ENCODE data around the gene PSMD2.

Gene PSMD2

GRCh38 chr3:184295771-184296170, 3.3 kb upstream of the PSMD2 start:
- in situ Hi-C loops (cut with HindIII; ENCODE audit: low sequenced_read_pairs): no loop called here
- DNase-seq (ENCODE audit: low read depth, low spot score): no peak
- no peak overlapping the region for H3K4me3 ChIP-seq (ENCODE audit: low read depth, low read length)
- no peak for TF ChIP-seq CTCF (IDR thresholded peaks at IDR 0.05; ENCODE audit: low read depth, low read length)

- TF ChIP-seq CTCF (IDR thresholded peaks at IDR 0.05; ENCODE audit: low read depth, low read length): no peak
- no peak for DNase-seq (ENCODE audit: low read depth, low spot score)
- in situ Hi-C loops (cut with HindIII; ENCODE audit: low sequenced_read_pairs): no loop called here
- H3K4me3 ChIP-seq (ENCODE audit: low read depth, low read length): no peak overlapping the region
Measured at GRCh38 chr3:184296616-184297015, 2.4 kb upstream of the PSMD2 start.

DNA sequence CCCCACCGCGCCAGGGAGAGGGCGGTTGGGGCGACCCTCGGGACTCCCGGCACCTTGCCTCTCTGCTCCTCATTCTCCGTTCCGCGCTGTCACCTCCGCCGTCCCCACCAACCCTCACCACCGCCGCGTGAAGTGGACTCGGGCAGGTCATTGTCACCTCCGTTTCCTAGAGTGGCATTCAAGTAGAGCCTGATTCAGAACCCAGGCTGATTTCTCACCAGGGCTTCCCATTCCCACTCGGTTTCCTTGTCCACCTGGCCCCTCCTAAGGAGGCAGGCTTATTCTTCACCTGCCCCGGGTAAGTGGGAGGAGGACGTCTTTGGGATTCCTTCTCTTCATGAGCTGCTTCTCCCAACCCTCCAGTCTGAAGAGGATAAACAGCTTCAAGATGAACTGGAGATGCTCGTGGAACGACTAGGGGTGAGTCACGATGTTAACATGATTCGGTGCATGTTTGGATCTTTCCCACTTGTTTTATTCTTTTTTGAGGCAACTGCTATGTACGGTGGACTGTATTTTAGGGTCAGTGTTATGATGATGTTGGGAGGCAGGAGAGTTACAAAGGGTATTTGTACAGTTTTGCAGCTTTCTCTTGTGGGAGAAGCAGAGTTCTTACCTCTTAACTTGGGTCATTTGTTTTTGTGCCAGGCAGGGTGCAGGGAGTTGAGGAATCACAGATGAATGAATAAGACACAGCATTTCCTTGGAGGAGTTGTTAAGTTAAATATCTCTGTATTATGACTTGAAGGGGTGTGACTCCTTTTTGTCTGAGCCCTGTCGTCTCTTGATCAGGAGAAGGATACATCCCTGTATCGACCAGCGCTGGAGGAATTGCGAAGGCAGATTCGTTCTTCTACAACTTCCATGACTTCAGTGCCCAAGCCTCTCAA, 692 bp downstream of the PSMD2 start:
- in situ Hi-C loops (cut with HindIII; ENCODE audit: low sequenced_read_pairs): no loop called here
- no peak for TF ChIP-seq CTCF (IDR thresholded peaks at IDR 0.05; ENCODE audit: low read depth, low read length)
- H3K4me3 ChIP-seq (ENCODE audit: low read depth, low read length): peak overlapping the region; percentile 75
- peak; percentile 38 for DNase-seq (ENCODE audit: low read depth, low spot score)

GRCh38 chr3:184300378-184300720, 1.3 kb downstream of the PSMD2 start:
- in situ Hi-C loops (cut with HindIII; ENCODE audit: low sequenced_read_pairs): no loop called here
- peak; percentile 23 for DNase-seq (ENCODE audit: low read depth, low spot score)
- no peak for TF ChIP-seq CTCF (IDR thresholded peaks at IDR 0.05; ENCODE audit: low read depth, low read length)
- H3K4me3 ChIP-seq (ENCODE audit: low read depth, low read length): peak overlapping the region; percentile 75

DNA sequence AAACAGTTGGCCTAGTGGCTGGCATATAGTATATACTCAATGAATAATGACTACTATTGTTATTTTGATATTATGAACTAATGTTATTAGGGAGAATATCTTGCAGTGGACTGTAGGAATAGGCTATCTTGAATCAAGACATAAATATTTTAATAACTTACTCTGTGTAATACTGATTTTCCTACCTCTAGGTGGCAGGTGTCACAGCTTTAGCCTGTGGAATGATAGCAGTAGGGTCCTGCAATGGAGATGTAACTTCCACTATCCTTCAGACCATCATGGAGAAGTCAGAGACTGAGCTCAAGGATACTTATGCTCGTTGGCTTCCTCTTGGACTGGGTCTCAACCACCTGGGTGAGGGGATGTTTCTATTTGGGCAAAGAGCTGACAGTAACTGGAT, 6.5 kb downstream of the PSMD2 start:
- in situ Hi-C loops (cut with HindIII; ENCODE audit: low sequenced_read_pairs): no loop called here
- no peak overlapping the region for H3K4me3 ChIP-seq (ENCODE audit: low read depth, low read length)
- TF ChIP-seq CTCF (IDR thresholded peaks at IDR 0.05; ENCODE audit: low read depth, low read length): peak; percentile 43
- peak; percentile 27 for DNase-seq (ENCODE audit: low read depth, low spot score)

GRCh38 chr3:184306341-184306972, 7.4 kb downstream of the PSMD2 start:
- TF ChIP-seq CTCF (IDR thresholded peaks at IDR 0.05; ENCODE audit: low read depth, low read length): no peak
- DNase-seq (ENCODE audit: low read depth, low spot score): no peak
- H3K4me3 ChIP-seq (ENCODE audit: low read depth, low read length): no peak overlapping the region
- in situ Hi-C loops (cut with HindIII; ENCODE audit: low sequenced_read_pairs): no loop called here
